ENCODE results near the gene NPAT. TPM values are rescaled to one million over a fixed set of nuclear protein-coding genes. Genes with fewer than 3 reads are reported as not detected.
"Not testable (repeated sequence)": the region's sequence is repeated elsewhere in the genome, so short reads cannot be mapped to it uniquely, and the experiment has no call there.

The NPAT gene
- total RNA-seq, 4 donors from 2014 or later: 9.5 to 14.9 (median 12.4) TPM

- H3K27me3 ChIP-seq: no peaks in the 10 kb centered on the region
- H3K27ac ChIP-seq: peak overlapping the region; percentile 67 to 98 (median 90)
- TF ChIP-seq EP300 (IDR thresholded peaks at IDR 0.05) (no peak), CTCF (IDR thresholded peaks at IDR 0.05) (no peak), POLR2A (IDR thresholded peaks at IDR 0.05) (no peak), POLR2AphosphoS5 (IDR thresholded peaks at IDR 0.05) (peak; percentile 49)
- 4 to 22% methylated on average over 6 to 8 of the region's 9 CpGs for WGBS, 2 donors (ENCODE audit: low coverage in 1 of 2)
- no peaks in the 10 kb centered on the region for H3K9me3 ChIP-seq
- H3K36me3 ChIP-seq: peaks cover 0 to 4% of the 10 kb centered on the region in 2 donors
- peak; percentile 37 for ATAC-seq
- H3K4me3 ChIP-seq: peak overlapping the region; percentile 54 to 56
- peaks cover 0 to 56% (median 3%) of the 10 kb centered on the region in 3 donors for H3K4me1 ChIP-seq
Measured at GRCh38 chr11:108122166-108122628, 100.2 kb downstream of the NPAT start.

- WGBS, 2 donors (ENCODE audit: low coverage in 1 of 2): 1 to 4% methylated on average over 7 to 20 of the region's 73 CpGs
- TF ChIP-seq POLR2A (IDR thresholded peaks at IDR 0.05) (peak; percentile 95 to 96), CTCF (IDR thresholded peaks at IDR 0.05) (peak in 3 of 4 experiments; percentile 50 to 71 (median 69)), EP300 (IDR thresholded peaks at IDR 0.05) (no peak), POLR2AphosphoS5 (IDR thresholded peaks at IDR 0.05) (peak; percentile 93)
- peaks cover 0 to 4% of the 10 kb centered on the region in 2 donors for H3K36me3 ChIP-seq
- no peaks in the 10 kb centered on the region for H3K27me3 ChIP-seq
- H3K27ac ChIP-seq: peak within 1 kb of the TSS; percentile 67 to 98 (median 90)
- ATAC-seq: peak; percentile 97
- peaks cover 0 to 52% (median 3%) of the 10 kb centered on the region in 3 donors for H3K4me1 ChIP-seq
- no peaks in the 10 kb centered on the region for H3K9me3 ChIP-seq
- peak within 1 kb of the TSS; percentile 54 to 56 for H3K4me3 ChIP-seq
Measured at GRCh38 chr11:108121274-108122155, 100.9 kb downstream of the NPAT start, which contains the start of gene ACAT1. TSS of gene ACAT1 (plus strand) at chr11:108121567. CDS start at chr11:108121607, 40 bp downstream.

- 54 to 80% methylated on average over 1 to 5 of the region's 7 CpGs for WGBS, 2 donors (ENCODE audit: low coverage in 1 of 2)
- ATAC-seq, H3K36me3 ChIP-seq, H3K9me3 ChIP-seq, H3K27me3 ChIP-seq: not testable (repeated sequence)
- peaks cover 3 to 58% (median 6%) of the 10 kb centered on the region in 3 donors for H3K4me1 ChIP-seq
- peak overlapping the region; percentile 37 to 98 (median 90) for H3K27ac ChIP-seq
- peak overlapping the region; percentile 54 to 56 for H3K4me3 ChIP-seq
Measured at GRCh38 chr11:108120936-108121273, 101.5 kb downstream of the NPAT start.

- no peak overlapping the region for H3K27ac ChIP-seq
- no peaks in the 10 kb centered on the region for H3K27me3 ChIP-seq
- TF ChIP-seq POLR2AphosphoS5 (IDR thresholded peaks at IDR 0.05) (no peak), CTCF (IDR thresholded peaks at IDR 0.05) (peak; percentile 35 to 54 (median 50)), EP300 (IDR thresholded peaks at IDR 0.05) (no peak)
- H3K36me3 ChIP-seq: no peaks in the 10 kb centered on the region
- no peaks in the 10 kb centered on the region for H3K9me3 ChIP-seq
- peaks cover 11 to 43% (median 11%) of the 10 kb centered on the region in 3 donors for H3K4me1 ChIP-seq
- no peak for ATAC-seq
- no peak overlapping the region for H3K4me3 ChIP-seq
Measured at GRCh38 chr11:108117746-108118371, 104.6 kb downstream of the NPAT start.

- TF ChIP-seq POLR2AphosphoS5 (IDR thresholded peaks at IDR 0.05) (peak; percentile 81), CTCF (IDR thresholded peaks at IDR 0.05) (no peak)
- Histone ChIP-seq H3K4me3 (no peak overlapping the region), H3K9me3 (no peaks in the 10 kb centered on the region), H3K27me3 (no peaks in the 10 kb centered on the region), H3K4me1 (peaks cover 11 to 30% (median 11%) of the 10 kb centered on the region in 3 donors), H3K36me3 (no peaks in the 10 kb centered on the region), H3K27ac (peak overlapping the region; percentile 79 to 85 (median 82))
- ATAC-seq: peak; percentile 97
- 16 to 35% methylated on average over 4 to 5 of the region's 5 CpGs for WGBS, 2 donors (ENCODE audit: low coverage in 1 of 2)
Measured at GRCh38 chr11:108115500-108116140, 106.8 kb downstream of the NPAT start.

All from gastroesophageal sphincter (tissue), 4 donors.